Prostate gland (tissue), 2 donors: ENCODE data around the gene DGKE.

Experiments
- POLR2A ChIP-seq: fragments of 450-650 bp; IDR thresholded peaks from one replicate; pipeline ENCODE4 v1.6.1; 2016; ENCODE audit warnings: antibody characterized with exemption, mild to moderate bottlenecking
- TF ChIP-seq, protein P1 (sequence below), 4 experiments: fragments of 200-600 bp in 2 of 4; fragments of 450-650 bp in 2 of 4; sonication (generic) in 2 of 4; IDR thresholded peaks; 1 replicate in 3 of 4; 2 replicates in 1 of 4; pipeline ENCODE4 v1.5.1; 2016 to 2019; ENCODE audit warnings: antibody characterized with exemption in 4 of 4, mild to moderate bottlenecking in 2 of 4, moderate library complexity in 2 of 4

DNA sequence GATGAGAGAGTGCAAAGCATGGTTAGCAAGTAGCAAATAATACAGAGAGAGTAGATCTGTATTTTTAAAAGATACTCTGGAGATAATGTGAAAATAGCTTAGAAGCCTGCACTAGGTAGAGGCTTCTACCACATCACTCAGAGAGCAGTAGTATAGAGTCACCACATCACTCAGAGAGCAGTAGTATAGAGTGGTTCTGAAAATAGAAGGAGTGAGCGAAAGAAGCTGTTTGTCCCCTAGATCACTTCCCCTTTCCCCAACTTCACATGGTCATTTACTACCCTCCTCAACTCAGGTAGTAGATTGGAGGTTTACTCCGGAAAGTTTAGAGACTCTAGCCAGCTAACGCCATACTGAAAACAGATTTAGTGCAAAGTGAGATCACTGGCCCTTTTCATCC lies 17.1 kb downstream of the DGKE start:
- TF ChIP-seq, protein P1, sequence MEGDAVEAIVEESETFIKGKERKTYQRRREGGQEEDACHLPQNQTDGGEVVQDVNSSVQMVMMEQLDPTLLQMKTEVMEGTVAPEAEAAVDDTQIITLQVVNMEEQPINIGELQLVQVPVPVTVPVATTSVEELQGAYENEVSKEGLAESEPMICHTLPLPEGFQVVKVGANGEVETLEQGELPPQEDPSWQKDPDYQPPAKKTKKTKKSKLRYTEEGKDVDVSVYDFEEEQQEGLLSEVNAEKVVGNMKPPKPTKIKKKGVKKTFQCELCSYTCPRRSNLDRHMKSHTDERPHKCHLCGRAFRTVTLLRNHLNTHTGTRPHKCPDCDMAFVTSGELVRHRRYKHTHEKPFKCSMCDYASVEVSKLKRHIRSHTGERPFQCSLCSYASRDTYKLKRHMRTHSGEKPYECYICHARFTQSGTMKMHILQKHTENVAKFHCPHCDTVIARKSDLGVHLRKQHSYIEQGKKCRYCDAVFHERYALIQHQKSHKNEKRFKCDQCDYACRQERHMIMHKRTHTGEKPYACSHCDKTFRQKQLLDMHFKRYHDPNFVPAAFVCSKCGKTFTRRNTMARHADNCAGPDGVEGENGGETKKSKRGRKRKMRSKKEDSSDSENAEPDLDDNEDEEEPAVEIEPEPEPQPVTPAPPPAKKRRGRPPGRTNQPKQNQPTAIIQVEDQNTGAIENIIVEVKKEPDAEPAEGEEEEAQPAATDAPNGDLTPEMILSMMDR (IDR thresholded peaks at IDR 0.05) = no peak
- no peak for TF ChIP-seq POLR2A
